Daoy (cell line): ENCODE results near the gene IAH1. TPM values are rescaled to one million over a fixed set of nuclear protein-coding genes. Genes with fewer than 3 reads are reported as not detected.

Experiments
- DNase-seq: peaks from one replicate; pipeline ENCODE4 v3.0.0-alpha.2; 2015; ENCODE audit warnings: low read depth
- total RNA-seq: library from RNA; depleted of rRNA; stranded (reverse); fragments of >200 nt; shearing (Covaris generic); gene quantifications from 2 replicates; pipeline ENCODE4 v1.2.3, GENCODE V29; 2014; rRNA removed

The IAH1 gene, protein sequence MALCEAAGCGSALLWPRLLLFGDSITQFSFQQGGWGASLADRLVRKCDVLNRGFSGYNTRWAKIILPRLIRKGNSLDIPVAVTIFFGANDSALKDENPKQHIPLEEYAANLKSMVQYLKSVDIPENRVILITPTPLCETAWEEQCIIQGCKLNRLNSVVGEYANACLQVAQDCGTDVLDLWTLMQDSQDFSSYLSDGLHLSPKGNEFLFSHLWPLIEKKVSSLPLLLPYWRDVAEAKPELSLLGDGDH
- 34.6 and 38.1 TPM in 2 replicates for total RNA-seq

DNA sequence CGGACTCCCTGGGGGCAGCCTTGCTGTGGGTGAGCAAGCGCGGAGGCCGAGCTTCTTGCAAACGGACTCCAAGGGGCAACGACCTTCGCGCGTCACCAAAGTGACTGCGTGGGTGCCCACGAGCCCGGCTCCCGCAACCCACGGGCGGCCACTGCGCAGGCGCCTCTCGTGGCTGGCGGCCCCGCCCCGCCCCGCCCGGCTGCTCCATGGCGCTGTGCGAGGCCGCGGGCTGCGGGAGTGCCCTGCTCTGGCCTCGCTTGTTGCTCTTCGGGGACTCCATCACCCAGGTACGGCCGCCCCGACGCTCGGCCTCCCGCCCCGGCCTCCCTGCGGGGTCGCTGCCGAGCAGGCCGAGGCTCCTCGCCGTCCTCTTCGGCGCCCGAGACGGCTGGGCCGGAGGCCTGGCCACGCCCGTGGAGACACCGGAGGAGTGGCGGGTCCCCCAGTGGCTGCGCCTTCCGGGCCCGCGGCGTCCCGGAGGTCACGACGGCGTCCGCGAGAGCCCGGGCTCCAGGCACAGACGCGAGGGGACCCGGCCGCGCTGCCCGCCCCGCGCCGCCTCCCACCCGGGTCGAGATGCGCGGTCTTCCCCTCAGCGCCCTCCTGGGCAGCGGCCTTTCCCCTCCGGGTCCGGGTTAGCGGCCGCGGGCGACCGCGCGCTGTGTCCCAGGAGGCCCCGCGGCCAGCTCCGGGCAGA lies at the start of gene IAH1:
Gene IAH1, plus strand, starts transcription at position 191 of the 697 bp plus-strand sequence. Its CDS starts 16 bp downstream, at position 207.
- DNase-seq = peak; percentile 70

DNA sequence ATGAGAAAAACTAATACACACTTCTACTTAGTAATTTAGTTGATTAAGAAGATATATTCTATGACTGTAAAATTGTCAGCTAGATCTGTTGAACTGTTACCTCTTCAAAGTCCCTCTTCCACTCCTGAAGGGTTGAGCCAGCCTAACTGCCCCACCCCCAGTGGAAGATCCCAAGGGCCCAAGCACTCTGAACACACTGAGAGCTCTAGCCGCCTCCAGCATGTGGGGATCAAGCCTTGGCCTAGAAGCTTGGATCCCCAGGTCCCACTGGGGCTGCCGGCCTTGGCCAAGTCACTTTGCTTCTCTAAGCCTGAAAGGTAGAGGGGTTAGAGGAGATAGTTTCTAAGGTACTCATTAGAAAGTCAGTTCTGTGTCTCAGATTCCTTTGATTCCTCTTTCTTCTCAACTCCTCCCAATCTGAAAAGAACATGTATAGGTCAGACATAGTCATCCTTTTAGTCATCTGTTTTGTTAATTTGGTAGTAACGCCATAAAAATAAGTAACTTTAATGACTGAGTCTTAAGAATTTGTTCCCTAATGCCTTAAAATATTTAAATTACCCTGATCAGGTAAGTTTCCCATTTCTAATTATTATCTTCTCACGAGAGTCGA lies 45.3 kb upstream of the IAH1 start:
- DNase-seq = no peak

DNA sequence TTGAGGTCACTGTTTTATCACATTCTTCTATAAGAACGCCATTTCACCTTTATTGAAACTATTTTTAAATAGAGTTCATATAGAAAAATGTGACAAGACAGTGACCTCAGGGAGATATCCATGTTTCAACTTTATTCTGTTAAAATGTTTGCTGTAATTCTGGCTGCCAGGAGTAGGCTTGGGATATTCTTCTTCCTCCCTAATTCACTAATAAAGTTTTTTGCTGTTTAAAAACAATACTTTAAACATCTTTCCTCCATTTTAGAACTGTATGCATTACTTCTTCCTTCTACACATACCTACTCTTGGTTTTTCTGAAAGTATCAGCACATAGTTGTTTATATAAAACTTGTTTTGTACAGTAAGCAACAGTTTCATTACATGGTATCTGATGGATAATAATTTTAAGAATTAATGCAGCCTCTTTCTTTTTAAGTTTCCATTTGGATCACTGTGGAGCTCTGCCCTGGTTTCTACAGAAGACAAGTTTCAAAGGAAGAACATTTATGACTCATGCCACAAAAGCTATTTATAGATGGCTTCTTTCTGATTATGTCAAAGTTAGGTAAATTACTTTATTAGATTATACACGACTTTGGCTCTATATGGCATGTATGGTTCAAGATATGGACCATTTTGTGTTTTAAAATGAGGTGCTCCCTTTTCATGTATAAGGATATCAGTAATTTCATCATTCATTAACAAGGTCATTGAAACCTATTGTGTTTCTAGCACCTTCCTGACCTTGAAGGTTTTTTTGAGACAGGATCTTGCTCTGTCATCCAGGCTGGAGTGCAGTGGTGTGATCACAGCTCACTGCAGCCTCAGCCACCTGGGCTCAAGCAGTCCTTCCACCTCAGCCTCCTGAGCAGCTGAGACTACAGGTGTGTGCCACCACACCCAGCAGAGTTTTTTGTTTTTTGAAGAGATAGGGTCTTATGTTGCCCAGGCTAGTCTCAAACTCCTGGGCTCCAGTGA lies 43.7 kb upstream of the IAH1 start:
- no peak for DNase-seq

DNA sequence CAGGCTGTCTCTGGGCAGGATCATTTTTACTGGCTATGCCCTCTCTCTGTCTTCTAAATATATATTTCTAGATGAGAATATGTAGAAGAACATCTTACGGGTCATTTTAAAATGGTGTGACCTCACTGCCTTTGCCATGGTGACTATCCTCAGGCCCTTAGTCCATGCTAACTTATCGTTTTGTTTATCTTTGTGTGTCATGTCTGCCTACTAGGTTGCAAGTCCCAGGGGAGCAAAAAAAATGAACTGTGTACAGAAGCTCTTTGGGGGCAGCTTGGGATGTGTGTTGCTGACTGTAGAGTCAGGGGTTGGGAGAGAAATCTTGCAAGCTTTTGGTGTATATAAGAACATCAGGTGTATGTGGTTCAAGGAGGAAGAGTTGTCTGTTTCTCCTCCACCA lies 39.9 kb upstream of the IAH1 start:
- DNase-seq = peak; percentile 6

DNA sequence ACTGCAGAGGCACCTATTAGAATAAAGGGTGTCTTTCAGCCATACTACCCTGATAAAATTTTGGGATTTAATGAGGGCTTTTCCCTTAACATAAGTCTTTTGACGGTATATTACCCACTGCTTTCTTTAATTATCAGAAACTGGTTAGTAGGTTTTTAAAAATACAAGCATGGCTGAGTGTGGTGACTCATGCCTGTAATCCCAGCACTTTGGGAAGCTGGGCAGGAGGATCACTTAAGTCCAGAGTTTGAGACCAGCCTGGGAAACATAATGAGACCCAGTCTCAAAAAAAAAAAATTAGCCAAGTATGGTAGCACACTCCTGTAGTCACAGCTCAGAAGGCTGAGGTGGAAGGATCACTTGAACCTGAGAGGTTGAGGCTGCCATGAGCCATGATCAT lies 34.8 kb upstream of the IAH1 start:
- no peak for DNase-seq

DNA sequence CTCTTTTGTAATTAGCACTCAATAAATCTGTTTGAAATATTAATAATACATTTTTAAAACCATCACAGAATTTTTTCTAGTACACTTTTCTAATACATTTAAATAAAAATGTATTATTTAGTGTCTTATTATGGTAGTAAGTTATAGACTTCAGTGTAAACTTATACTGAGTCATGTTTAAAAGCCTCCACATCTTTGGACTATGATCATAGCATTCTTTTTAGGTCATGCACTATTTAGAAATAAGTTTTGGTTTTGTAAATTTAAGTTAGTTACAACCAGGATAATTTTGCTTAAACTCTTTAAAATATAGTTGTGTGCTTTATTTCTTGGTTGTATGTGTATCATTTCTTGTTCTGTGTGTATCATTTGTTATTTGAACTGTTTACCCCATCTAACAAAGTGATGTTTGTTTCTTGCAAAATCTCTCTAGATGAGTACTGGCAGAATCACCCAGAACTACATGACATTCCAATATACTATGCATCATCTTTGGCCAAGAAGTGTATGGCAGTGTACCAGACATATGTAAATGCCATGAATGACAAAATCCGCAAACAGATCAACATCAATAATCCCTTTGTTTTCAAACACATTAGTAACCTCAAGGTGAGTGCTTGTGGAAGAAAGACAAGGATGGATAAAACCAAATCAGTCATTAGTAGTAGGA lies 34.2 kb upstream of the IAH1 start:
- DNase-seq = no peak

DNA sequence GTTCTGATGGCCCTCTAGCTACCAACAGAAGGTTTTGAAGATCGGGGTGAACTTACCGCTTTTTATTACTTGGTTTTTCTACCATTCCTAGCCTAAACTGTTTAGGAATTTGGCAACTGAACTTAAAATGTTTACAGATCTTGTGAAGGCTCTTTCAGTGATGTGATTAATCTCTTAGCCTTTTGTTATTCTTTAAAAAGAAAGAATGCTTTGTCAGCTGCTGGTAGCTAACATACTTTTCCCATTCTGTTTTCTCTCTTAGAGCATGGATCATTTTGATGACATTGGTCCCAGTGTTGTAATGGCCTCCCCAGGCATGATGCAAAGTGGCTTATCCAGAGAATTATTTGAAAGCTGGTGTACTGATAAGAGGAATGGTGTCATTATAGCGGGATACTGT lies 32.8 kb upstream of the IAH1 start:
- DNase-seq = no peak

DNA sequence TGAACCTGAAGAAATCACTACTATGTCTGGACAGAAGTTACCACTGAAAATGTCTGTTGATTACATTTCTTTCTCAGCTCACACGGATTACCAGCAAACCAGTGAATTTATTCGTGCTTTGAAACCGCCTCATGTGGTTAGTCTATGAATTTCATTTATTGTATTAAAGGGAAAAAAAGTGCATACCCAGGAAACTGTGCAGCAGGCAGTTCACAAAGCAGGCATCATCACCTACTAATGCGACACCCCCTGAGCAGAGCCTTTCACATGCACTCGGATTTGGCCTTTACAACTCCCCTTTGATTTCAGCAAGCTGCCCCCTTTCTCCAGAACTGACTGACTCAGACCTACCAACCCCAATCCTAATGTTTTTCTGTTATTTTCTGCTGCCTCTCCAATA lies 30.8 kb upstream of the IAH1 start:
- DNase-seq = no peak

DNA sequence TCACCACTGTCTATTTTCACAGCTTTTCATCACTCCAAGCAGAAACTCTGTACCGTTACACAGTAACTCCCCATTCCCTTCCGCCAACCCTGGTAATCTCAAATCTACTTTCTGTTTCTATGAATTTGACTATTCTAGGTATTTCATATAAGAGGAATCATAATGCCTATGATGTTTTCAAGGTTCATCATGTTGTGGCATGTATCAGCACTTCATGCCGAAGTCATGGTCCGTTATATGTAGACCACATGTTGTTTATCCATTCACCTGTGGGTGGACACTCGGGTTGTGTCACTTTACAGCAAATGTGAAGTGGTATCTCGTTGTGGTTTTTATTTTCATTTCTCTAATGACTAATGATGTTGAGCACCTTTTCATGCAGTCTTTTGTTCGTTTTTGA lies 29.3 kb upstream of the IAH1 start:
- no peak for DNase-seq

DNA sequence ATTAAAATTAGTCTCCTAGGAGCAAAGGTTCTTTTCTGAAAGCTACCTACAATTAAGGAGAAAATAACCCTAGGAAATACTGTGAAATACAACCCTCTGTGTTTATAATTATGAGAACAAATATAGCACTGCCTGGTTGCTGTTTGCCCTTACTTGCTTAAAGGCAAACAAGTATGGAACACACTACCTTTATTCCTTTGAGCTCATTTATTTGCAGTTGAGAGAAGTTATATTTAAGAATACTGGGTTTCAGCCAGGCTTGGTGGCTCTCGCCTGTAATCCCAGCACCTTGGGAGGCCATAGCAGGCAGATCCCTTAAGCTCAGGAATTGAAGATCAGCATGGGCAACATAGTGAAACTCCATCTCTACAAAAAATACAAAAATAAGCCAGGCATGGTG lies 23.1 kb upstream of the IAH1 start:
- no peak for DNase-seq

DNA sequence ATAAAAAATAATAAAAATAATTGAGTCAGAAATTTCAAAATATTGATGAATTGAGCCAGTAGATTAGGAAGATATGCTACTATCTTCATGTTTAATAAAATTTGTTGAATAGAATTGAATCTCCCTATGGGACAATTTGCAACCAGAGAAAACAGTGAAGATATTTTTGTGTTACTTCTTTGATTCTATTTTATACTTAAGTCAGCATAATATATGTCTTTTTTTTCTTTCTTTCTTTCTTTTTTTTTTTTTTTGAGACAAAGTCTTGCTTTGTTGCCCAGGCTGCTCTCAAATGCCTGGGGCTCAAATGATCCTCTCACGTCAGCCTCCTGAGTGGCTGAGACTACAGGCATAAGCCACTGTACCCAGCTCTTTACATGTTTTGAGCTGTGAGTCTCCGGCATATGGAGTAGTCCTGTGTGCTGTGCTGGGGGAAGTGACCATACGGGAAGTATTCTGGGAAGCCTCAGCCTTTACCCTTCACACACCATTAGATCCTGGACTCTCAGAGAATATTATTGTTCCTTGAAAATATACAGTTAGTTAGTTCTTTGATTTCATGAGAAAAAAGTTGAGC lies 13.8 kb upstream of the IAH1 start:
- DNase-seq = no peak

DNA sequence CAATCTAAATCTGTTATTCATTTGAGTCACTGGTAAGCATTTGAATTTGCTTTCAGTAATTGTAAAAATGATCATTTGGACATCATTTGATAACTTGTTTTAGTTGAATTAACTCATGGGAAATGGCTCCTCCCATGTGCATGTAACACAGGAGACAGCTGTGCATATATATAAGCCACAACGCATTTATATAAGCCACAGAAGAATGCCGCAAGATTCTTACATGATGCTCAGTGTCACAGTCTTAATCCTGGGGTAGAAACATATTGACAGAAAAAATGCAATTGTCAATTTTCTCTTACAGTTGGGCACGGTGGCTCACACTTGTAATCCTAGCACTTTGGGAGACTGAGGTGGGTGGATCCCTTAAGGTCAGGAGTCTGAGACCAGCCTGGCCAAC lies 13.3 kb upstream of the IAH1 start:
- no peak for DNase-seq

DNA sequence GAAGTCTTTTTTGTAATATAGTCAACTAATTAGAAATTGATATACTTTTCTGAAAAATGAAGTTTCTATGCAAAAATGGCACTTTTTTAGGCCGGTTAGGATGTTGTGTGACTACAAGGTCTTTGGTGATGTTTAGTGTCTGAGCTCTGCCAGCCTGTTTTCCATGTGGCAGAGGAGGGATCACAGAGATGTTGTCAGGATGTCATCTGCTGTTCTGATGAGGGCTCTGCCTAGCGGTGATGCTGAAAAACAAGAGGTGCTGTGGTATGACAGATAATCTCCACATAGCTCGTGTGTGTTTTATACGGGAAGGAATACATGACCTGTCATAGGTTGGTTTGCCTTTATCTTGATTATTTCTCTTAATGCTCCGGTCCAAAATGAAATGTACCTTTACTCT lies 12.0 kb upstream of the IAH1 start:
- DNase-seq = no peak

DNA sequence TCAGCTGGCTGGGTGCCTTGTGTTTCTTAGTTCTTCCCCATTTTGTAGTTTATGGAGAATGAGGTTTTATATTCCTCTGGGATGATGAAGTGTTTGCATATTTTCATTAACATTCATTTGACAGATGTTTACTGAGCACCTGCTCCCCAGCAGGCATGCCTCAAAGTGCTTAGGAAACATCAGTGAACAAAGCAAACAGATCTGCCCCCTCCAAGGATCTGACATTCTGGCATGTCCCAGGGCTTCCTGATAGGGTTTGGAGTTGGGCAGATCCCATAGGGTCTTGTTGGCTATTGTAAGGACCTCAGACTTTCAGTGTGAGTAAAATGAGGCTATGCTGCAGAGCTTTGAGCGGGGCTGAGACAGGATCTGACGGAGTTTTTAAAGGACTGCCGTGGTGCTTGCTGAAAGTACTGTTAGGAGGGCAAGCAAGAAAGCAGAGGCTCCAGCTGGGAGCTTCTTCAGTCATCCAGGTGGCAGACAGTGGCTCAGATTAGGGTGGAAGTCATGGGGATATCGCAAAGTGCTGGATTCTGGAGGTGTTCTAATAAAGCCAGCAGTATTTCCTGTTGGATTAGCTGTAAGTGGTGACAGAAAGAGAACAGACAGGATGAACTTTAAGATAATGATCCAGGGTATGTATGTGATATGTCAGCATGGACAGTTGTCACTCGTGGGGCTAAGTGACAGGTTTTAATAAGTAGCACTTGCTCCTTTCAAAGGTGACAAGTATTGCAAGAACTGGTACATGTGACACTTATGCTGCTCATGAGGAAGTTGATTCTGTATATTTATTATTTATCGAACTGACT lies 11.3 kb upstream of the IAH1 start:
- DNase-seq = no peak

DNA sequence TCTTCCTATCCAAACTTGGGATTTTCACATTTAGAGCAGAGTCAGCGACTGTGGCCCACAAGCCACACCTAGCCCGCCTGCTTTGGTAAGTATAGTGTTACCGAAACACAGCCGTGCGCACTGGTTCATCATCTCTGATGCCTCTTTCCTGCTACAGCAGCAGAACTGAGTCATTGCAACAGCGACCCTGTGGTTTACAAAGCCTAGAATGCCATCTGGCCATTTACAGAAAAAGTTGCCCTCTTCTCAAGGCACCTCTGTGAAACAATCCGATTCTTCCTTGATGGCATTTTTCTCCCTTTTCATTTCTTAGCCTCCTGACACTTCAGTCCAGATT lies 10.7 kb upstream of the IAH1 start:
- peak; percentile 62 for DNase-seq

DNA sequence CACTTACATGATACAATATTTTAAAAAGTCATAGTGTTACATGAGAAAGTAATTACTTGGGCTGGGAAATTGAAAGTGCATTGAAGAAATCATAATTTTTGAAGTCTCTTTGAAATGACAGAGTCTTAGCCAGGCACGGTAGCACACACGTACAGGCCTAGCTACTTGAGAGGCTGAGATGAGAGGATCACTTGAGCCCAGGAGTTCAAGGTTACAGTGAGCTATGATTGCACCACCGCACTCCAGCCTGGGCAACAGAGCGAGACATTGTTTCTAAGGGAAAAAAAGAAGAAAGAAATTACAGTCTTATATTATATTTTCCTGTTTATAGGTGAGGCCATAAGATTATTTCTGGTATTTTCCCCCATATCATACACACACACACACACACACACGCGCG lies 9.2 kb upstream of the IAH1 start:
- DNase-seq = no peak

DNA sequence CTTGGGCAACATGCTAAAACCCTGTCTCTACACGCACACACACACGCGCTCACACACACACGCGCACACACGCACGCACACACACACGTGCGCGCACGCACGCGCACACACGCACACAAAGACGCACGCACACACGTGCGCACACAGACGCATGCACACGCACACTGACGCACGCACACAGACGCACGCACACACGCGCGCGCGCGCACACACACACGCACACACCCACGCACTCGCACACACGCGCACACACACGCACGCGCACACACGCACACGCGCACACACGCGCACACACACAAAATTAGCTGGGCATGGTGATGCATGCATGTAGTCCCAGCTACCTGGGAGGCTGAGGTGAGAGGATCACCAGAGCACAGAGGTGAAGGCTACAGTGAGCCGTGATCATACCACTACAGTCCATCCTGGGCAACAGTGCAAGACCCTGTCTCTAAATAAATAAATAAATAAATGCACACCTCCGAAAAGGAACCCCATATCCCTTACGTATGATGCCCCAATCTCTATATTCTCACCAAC lies 8.1 kb upstream of the IAH1 start:
- DNase-seq = no peak

DNA sequence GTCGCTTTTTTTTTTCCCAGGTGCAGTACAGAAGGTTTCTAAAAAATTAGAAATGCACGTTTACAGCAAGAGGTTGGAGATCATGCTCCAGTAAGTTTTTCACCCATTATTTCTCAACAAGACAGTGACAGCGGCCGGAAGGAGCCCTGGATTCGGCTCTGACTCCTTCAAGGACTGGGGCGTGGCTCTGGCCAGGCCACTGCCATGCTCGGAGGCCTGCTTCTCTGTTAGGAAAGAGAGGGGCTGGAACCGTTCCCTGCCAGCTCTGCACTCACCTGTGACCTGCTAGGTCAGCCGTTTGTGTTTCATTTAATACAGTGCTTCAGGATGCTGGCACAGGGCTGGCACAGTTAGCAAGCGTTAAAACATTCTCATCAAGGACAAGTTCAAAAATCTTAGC lies 6.7 kb upstream of the IAH1 start:
- DNase-seq = no peak

DNA sequence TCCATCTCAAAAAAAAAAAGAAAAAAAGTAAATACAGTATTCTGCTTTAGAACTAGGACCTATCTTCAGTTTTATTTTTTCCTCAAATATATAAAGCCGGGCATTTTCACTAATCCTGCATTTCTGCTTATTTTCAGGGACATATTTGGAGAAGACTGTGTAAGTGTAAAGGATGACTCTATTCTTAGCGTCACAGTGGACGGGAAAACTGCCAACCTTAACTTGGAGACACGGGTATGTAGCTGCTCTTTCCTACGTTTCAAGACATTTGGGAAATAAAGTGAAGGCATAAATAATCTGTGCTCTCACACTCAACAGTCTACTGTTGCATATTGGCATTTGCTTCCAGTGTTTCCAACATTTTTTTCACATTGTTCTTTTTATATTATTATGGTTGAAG lies 3.1 kb upstream of the IAH1 start:
- DNase-seq = no peak

DNA sequence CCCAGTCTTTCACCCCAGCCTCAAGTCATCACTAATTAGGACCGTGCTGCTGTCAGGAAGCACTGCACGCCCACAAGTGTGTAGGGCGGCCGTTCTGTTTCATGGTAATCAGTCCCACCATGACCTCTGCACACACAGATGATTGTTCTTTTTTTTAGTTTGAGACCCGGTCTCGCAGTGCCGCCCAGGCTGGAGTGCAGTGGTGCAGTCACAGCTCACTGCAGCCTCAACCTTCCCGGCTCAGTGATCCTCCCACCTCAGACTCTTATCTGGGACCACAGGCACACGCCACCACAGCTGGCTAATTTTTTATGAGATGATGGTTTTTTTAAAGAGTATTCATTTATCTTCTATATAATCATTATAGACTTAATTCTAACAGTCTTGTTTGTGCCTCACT lies 1.8 kb upstream of the IAH1 start:
- DNase-seq = no peak
